Fibroblast of lung (primary cell): ENCODE results near the gene EEF2.

Experiments used
- CTCF ChIP-seq, 2 donors: IDR thresholded peaks in 1 of 2; conservative IDR thresholded peaks in 1 of 2; 1 replicate in 1 of 2; 2 replicates in 1 of 2; pipeline ENCODE4 v1.5.1; 2011 to 2012; ENCODE audit warnings: low read length in 2 of 2, control low read depth in 1 of 2, inconsistent platforms in 1 of 2, low read depth in 1 of 2, mild to moderate bottlenecking in 1 of 2
- EZH2 ChIP-seq: IDR thresholded peaks from 2 replicates; pipeline ENCODE4 v1.5.1; 2012; ENCODE audit warnings: low read length, control low read depth, mild to moderate bottlenecking; ENCODE audit errors: missing control alignments

GRCh38 chr19:3995607-3996006 lies 10.3 kb upstream of the EEF2 start:
- no peak for TF ChIP-seq CTCF (conservative IDR thresholded peaks at IDR 0.05 in 1 of 2, IDR thresholded peaks at IDR 0.05 in 1 of 2; ENCODE audit: low read depth in 1 of 2, low read length in 2 of 2)
- TF ChIP-seq EZH2 = no peak
